SK-N-SH (cell line): ENCODE measurements around the gene SORBS1. TPM values are rescaled to one million over a fixed set of nuclear protein-coding genes. Genes with fewer than 3 reads are reported as not detected.

ENCODE experiments used
- CTCF ChIA-PET: fragments of 300-600, 350-600 bp; formaldehyde crosslinking; extraction: SDS; loops from one replicate; lab custom pipeline; 2021; lab: Yijun Ruan, JAX
- POLR2A ChIA-PET: fragments of 350-600 bp; sonication (Branson Sonifier 250); formaldehyde crosslinking; extraction: SDS; loops from one replicate; lab custom pipeline; 2020; ENCODE audit warnings: antibody characterized with exemption, inconsistent platforms; lab: Yijun Ruan, JAX
- DNase-seq: peaks from one replicate; pipeline ENCODE4 v3.0.0; 2012
- H2AFZ ChIP-seq: fragments of 200-600 bp; sonication (generic); 2 replicates; pipeline ENCODE4 v1.8.1; 2016; ENCODE audit warnings: antibody characterized with exemption, mild to moderate bottlenecking, low read depth
- H3F3A ChIP-seq: fragments of 200-600 bp; sonication (generic); replicated peaks from 2 replicates; pipeline ENCODE3; 2016; ENCODE audit warnings: antibody characterized with exemption, mild to moderate bottlenecking; ENCODE audit not compliant: insufficient read depth
- H3K27ac ChIP-seq, 2 experiments: fragments of 200-500 bp in 1 of 2; fragments of 200-600 bp in 1 of 2; sonication (Bioruptor generic) in 1 of 2; sonication (generic), shearing (Covaris generic) in 1 of 2; 2 replicates each; pipeline versions ENCODE4 v1.5.1 to v1.6.1; 2014 to 2016; ENCODE audit warnings: low read depth in 2 of 2, inconsistent platforms in 1 of 2, low read length in 1 of 2, mild to moderate bottlenecking in 1 of 2, mixed read lengths in 1 of 2
- H3K27me3 ChIP-seq: fragments of 200-600 bp; sonication (generic), shearing (Covaris generic); 2 replicates; pipeline ENCODE4 v1.6.1; 2016; ENCODE audit warnings: mixed run types; ENCODE audit not compliant: insufficient read depth
- H3K36me3 ChIP-seq, 2 experiments: fragments of 200-500 bp in 1 of 2; fragments of 200-600 bp in 1 of 2; sonication (Bioruptor generic) in 1 of 2; sonication (generic) in 1 of 2; replicated peaks in 1 of 2; 2 replicates each; pipeline versions ENCODE3 to v1.5.1; 2014 to 2016; ENCODE audit warnings: low read length in 1 of 2, mild to moderate bottlenecking in 1 of 2; ENCODE audit not compliant: insufficient read depth in 2 of 2, control insufficient read depth in 1 of 2
- H3K4me1 ChIP-seq, 2 experiments: fragments of 200-500 bp in 1 of 2; fragments of 200-600 bp in 1 of 2; sonication (Bioruptor generic) in 1 of 2; sonication (generic), shearing (Covaris generic) in 1 of 2; 2 replicates each; pipeline versions ENCODE4 v1.5.1 to v1.6.1; 2014 to 2016; ENCODE audit warnings: low read depth in 1 of 2, low read length in 1 of 2, mixed run types in 1 of 2; ENCODE audit not compliant: insufficient read depth in 2 of 2, control insufficient read depth in 1 of 2
- H3K4me2 ChIP-seq: fragments of 200-600 bp; sonication (generic), shearing (Covaris generic); 2 replicates; pipeline ENCODE4 v1.6.1; 2017; ENCODE audit warnings: mixed run types
- H3K4me3 ChIP-seq, 2 experiments: fragments of 200-500 bp in 1 of 2; fragments of 200-600 bp in 1 of 2; sonication (Bioruptor generic) in 1 of 2; sonication (generic), shearing (Covaris generic) in 1 of 2; 2 replicates each; pipeline versions ENCODE4 v1.5.1 to v1.8.1; 2014 to 2016; ENCODE audit warnings: low read depth in 2 of 2, inconsistent platforms in 1 of 2, low read length in 1 of 2, mild to moderate bottlenecking in 1 of 2, mixed read lengths in 1 of 2, moderate library complexity in 1 of 2
- H3K79me2 ChIP-seq: fragments of 200-600 bp; sonication (generic); 2 replicates; pipeline ENCODE4 v1.8.1; 2017; ENCODE audit warnings: mild to moderate bottlenecking; ENCODE audit not compliant: insufficient read depth
- H3K9ac ChIP-seq: fragments of 200-600 bp; sonication (generic); 2 replicates; pipeline ENCODE4 v1.6.1; 2017; ENCODE audit warnings: mixed run types
- H3K9me2 ChIP-seq: fragments of 200-600 bp; sonication (generic); 2 replicates; pipeline ENCODE4 v1.6.1; 2017; ENCODE audit warnings: mixed run types
- H3K9me3 ChIP-seq: fragments of 200-600 bp; sonication (generic); 2 replicates; pipeline ENCODE4 v1.6.1; 2017; ENCODE audit warnings: mixed run types, mild to moderate bottlenecking, moderate library complexity
- H4K20me1 ChIP-seq: fragments of 200-600 bp; sonication (generic); 2 replicates; pipeline ENCODE4 v1.6.1; 2017; ENCODE audit warnings: mild to moderate bottlenecking, mixed run types; ENCODE audit not compliant: insufficient read depth
- CHD2 ChIP-seq: fragments of 150-350 bp; IDR thresholded peaks from 2 replicates; pipeline ENCODE4 v1.6.1; 2018; ENCODE audit warnings: low read length; ENCODE audit not compliant: partially characterized antibody
- EP300 ChIP-seq, 2 experiments: IDR thresholded peaks; 2 replicates each; pipeline versions ENCODE4 v1.4.0 to v1.6.1; 2012; ENCODE audit warnings: borderline replicate concordance in 1 of 2, low read depth in 1 of 2, low read length in 1 of 2
- EZH2phosphoT487 ChIP-seq: fragments of 200-600 bp; sonication (generic); IDR thresholded peaks from 2 replicates; pipeline ENCODE4 v1.6.1; 2017; ENCODE audit warnings: low read depth, mixed run types, mild to moderate bottlenecking, antibody characterized with exemption, moderate library complexity, borderline replicate concordance
- FOSL2 ChIP-seq: IDR thresholded peaks from 2 replicates; pipeline ENCODE4 v1.4.0; 2012; ENCODE audit warnings: low read depth, mild to moderate bottlenecking, moderate library complexity, borderline replicate concordance
- FOXJ3 ChIP-seq: sonication (generic); formaldehyde crosslinking; IDR thresholded peaks from 2 replicates; pipeline ENCODE4 v1.5.1; 2020; ENCODE audit warnings: mild to moderate bottlenecking, missing genetic modification reagents
- GABPA ChIP-seq: IDR thresholded peaks from 2 replicates; pipeline ENCODE4 v1.4.0; 2012; ENCODE audit warnings: low read depth, mild to moderate bottlenecking
- GATA2 ChIP-seq: sonication (generic); formaldehyde crosslinking; IDR thresholded peaks from 2 replicates; pipeline ENCODE4 v1.5.0; 2020; ENCODE audit warnings: mild to moderate bottlenecking, missing genetic modification reagents
- IRF3 ChIP-seq: fragments of 150-350 bp; IDR thresholded peaks from 2 replicates; pipeline ENCODE4 v1.6.1; 2016; ENCODE audit warnings: mild to moderate bottlenecking, low read depth, low read length
- MEF2A ChIP-seq: IDR thresholded peaks from 2 replicates; pipeline ENCODE4 v1.4.0; 2012; ENCODE audit warnings: low read depth, borderline replicate concordance
- MXI1 ChIP-seq: IDR thresholded peaks from 2 replicates; pipeline ENCODE4 v1.6.1; 2012; ENCODE audit warnings: mild to moderate bottlenecking, low read depth, low read length, improper control_type of control experiment
- NFIC ChIP-seq: IDR thresholded peaks from 2 replicates; pipeline ENCODE4 v1.4.0; 2012; ENCODE audit warnings: borderline replicate concordance
- POLR2AphosphoS5 ChIP-seq: IDR thresholded peaks from 2 replicates; pipeline ENCODE4 v1.6.1; 2012; ENCODE audit warnings: low read depth, low read length
- RCOR1 ChIP-seq: fragments of 150-350 bp; IDR thresholded peaks from 2 replicates; pipeline ENCODE4 v1.6.1; 2017; ENCODE audit warnings: antibody characterized with exemption, low read length
- RXRA ChIP-seq: IDR thresholded peaks from 2 replicates; pipeline ENCODE4 v1.4.0; 2012; ENCODE audit warnings: low read depth, mild to moderate bottlenecking, borderline replicate concordance
- SMC3 ChIP-seq: IDR thresholded peaks from 2 replicates; pipeline ENCODE4 v1.6.1; 2012; ENCODE audit warnings: low read depth, low read length, improper control_type of control experiment
- TAF1 ChIP-seq: IDR thresholded peaks from 2 replicates; pipeline ENCODE4 v1.6.1; 2012; ENCODE audit warnings: low read depth, mild to moderate bottlenecking, low read length, moderate library complexity, borderline replicate concordance
- TCF12 ChIP-seq: IDR thresholded peaks from 2 replicates; pipeline ENCODE4 v1.4.0; 2012
- TEAD4 ChIP-seq: IDR thresholded peaks from 2 replicates; pipeline ENCODE4 v1.4.0; 2012; ENCODE audit warnings: mild to moderate bottlenecking, borderline replicate concordance; ENCODE audit not compliant: insufficient read depth
- USF1 ChIP-seq: IDR thresholded peaks from 2 replicates; pipeline ENCODE4 v1.4.0; 2012; ENCODE audit warnings: low read depth, borderline replicate concordance
- YY1 ChIP-seq: IDR thresholded peaks from 2 replicates; pipeline ENCODE4 v1.4.0; 2012; ENCODE audit warnings: low read depth, mild to moderate bottlenecking
- WGBS: methylation state at CpG from one replicate; pipeline ENCODE4 v1.1.6; 2017; ENCODE audit warnings: low lambda C conversion rate; 5-methylcytosine and 5-hydroxymethylcytosine counted together
- polyA plus RNA-seq, 3 experiments: library from polyadenylated mRNA; depleted of rRNA; stranded (reverse); fragments of >200 nt; gene quantifications; 2 replicates each; pipeline ENCODE4 v1.2.3, GENCODE V29; 2012
- TF ChIP-seq, protein P1 (sequence below): fragments of 200-600 bp; sonication (generic); IDR thresholded peaks from 2 replicates; pipeline ENCODE4 v1.6.1; 2017; ENCODE audit warnings: antibody characterized with exemption, mild to moderate bottlenecking, moderate library complexity
- TF ChIP-seq, protein P2 (sequence below): IDR thresholded peaks from 2 replicates; pipeline ENCODE4 v1.4.0; 2012; ENCODE audit warnings: low read depth, borderline replicate concordance
- TF ChIP-seq, protein P3 (sequence below): fragments of 150-350 bp; IDR thresholded peaks from 2 replicates; pipeline ENCODE4 v1.6.1; 2017; ENCODE audit warnings: antibody characterized with exemption, low read length, low read depth, borderline replicate concordance

Gene SORBS1
- polyA plus RNA-seq, 1 of the 3 experiments (the other 2 are of a cell fraction), result 0.36 TPM

DNA sequence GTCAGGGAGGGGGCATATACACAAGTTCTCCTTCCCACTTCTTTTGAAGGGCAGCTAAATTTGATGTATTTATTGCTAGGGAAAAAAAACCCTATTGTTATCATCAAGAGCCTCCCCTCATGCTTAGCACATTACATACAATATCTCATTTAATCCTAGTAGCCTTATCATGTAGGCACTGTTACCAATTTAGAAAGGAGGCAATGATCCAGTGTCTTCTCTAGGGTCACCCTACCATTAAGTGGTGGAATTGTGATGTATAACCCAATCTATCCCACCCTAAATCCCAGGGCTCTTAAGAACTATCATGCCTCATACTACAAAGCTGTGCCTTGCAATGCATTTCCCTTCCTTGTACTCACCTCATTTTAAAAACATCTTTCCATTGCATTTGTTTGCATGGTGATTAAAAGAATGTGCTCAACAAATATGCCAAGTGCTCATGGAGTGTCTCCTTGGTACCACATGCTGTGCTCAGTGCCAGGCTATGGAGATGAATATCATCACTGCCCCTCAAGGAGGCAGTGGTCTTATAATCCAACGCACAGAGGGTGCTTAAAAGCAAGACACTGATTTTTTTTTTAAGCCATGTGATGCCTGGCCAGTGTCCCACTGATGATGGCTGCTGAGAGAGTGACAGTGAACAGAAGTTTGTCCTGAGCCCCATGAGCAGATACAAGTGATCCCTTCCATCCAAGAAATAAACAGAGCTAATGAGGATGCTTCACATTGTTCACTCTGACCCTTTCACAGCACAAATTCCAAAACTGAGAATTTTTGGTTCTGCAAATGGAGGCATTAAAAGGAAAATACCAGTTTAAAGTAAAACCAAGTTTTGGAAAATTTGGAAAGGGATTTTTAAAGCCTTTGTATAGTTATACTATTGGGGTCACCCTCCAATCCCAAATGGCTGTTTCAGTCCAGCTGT is 98.2 kb downstream of the SORBS1 start (continued):
- TF ChIP-seq IRF3, result no peak
- TF ChIP-seq USF1, result no peak
- no peak for TF ChIP-seq RCOR1
- TF ChIP-seq TEAD4, result no peak
- TF ChIP-seq RXRA, result no peak
- TF ChIP-seq, protein P1, sequence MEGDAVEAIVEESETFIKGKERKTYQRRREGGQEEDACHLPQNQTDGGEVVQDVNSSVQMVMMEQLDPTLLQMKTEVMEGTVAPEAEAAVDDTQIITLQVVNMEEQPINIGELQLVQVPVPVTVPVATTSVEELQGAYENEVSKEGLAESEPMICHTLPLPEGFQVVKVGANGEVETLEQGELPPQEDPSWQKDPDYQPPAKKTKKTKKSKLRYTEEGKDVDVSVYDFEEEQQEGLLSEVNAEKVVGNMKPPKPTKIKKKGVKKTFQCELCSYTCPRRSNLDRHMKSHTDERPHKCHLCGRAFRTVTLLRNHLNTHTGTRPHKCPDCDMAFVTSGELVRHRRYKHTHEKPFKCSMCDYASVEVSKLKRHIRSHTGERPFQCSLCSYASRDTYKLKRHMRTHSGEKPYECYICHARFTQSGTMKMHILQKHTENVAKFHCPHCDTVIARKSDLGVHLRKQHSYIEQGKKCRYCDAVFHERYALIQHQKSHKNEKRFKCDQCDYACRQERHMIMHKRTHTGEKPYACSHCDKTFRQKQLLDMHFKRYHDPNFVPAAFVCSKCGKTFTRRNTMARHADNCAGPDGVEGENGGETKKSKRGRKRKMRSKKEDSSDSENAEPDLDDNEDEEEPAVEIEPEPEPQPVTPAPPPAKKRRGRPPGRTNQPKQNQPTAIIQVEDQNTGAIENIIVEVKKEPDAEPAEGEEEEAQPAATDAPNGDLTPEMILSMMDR, result no peak
- no peak for TF ChIP-seq FOXJ3 (CRISPR knock-in tag)
- TF ChIP-seq SMC3, result no peak
- TF ChIP-seq NFIC, result no peak
- TF ChIP-seq, protein P2, sequence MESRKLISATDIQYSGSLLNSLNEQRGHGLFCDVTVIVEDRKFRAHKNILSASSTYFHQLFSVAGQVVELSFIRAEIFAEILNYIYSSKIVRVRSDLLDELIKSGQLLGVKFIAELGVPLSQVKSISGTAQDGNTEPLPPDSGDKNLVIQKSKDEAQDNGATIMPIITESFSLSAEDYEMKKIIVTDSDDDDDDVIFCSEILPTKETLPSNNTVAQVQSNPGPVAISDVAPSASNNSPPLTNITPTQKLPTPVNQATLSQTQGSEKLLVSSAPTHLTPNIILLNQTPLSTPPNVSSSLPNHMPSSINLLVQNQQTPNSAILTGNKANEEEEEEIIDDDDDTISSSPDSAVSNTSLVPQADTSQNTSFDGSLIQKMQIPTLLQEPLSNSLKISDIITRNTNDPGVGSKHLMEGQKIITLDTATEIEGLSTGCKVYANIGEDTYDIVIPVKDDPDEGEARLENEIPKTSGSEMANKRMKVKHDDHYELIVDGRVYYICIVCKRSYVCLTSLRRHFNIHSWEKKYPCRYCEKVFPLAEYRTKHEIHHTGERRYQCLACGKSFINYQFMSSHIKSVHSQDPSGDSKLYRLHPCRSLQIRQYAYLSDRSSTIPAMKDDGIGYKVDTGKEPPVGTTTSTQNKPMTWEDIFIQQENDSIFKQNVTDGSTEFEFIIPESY, result no peak
- TF ChIP-seq EZH2phosphoT487, result no peak
- no peak for TF ChIP-seq MXI1

DNA sequence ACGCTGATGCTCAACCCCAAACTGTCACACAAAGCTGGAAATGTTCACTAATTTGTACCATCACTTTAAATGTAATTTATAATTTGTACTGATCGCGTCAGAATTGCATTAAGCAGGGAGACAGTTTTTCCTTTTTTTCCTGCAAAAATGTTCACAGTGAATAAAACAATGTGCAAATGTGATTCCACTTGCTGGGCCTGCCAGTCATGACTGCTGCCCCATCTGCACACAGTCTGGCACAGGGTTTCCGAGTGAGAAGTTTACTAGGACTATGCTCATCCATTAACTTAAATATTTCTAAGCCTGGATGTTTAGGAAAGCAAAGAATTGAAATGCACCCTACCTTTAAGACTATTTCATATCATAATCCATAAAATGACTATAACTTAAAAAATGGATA is 99.6 kb downstream of the SORBS1 start:
- ChIA-PET CTCF (interaction anchor here (1.0 kb wide), 1 partner anchor 31 kb away, joined by 3 read pairs; no protein-coding TSS in a partner anchor), POLR2A (no interaction called here)
- H3K9me3 ChIP-seq, result no peaks in the 10 kb centered on the region
- H3K79me2 ChIP-seq, result no peaks in the 10 kb centered on the region; the same call in 1 of the 2 replicates
- H3K4me1 ChIP-seq, result no peaks in the 10 kb centered on the region; a peak in 1 of 4 replicates
- H4K20me1 ChIP-seq, result no peaks in the 10 kb centered on the region
- WGBS, result 79% methylated on average over 4 of the region's 4 CpGs
- H3K36me3 ChIP-seq, result no peaks in the 10 kb centered on the region
- H3K4me2 ChIP-seq, result no peak overlapping the region
- H3K9me2 ChIP-seq, result no peaks in the 10 kb centered on the region
- H3K9ac ChIP-seq, result no peak overlapping the region
- DNase-seq, result no peak
- H3K27me3 ChIP-seq, result 0 out of 2 replicates have a peak, but pooled peaks cover 4% of the 10 kb centered on the region
- H3F3A ChIP-seq, result no peaks in the 10 kb centered on the region
- no peak overlapping the region for H3K4me3 ChIP-seq
- H2AFZ ChIP-seq, result no peak overlapping the region
- H3K27ac ChIP-seq, result no peak overlapping the region
- TF ChIP-seq FOXJ3 (CRISPR knock-in tag), result no peak
- TF ChIP-seq RCOR1, result no peak
- TF ChIP-seq SMC3, result no peak
- TF ChIP-seq POLR2AphosphoS5, result no peak
- TF ChIP-seq NFIC, result no peak
- TF ChIP-seq EP300 (IDR thresholded peaks at IDR 0.05; ENCODE audit: borderline replicate concordance in 1 of 2, low read depth in 1 of 2, low read length in 1 of 2), result no peak
- TF ChIP-seq GABPA, result no peak
- no peak for TF ChIP-seq MEF2A
- no peak for TF ChIP-seq TCF12
- no peak for TF ChIP-seq YY1
- no peak for TF ChIP-seq CHD2
- TF ChIP-seq TAF1, result no peak
- no peak for TF ChIP-seq FOSL2
- no peak for TF ChIP-seq GATA2 (CRISPR knock-in tag)
- TF ChIP-seq, protein P3, sequence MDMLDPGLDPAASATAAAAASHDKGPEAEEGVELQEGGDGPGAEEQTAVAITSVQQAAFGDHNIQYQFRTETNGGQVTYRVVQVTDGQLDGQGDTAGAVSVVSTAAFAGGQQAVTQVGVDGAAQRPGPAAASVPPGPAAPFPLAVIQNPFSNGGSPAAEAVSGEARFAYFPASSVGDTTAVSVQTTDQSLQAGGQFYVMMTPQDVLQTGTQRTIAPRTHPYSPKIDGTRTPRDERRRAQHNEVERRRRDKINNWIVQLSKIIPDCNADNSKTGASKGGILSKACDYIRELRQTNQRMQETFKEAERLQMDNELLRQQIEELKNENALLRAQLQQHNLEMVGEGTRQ, result no peak
